GM19099 (cell line): ENCODE measurements around the gene USP5.

Experiments
- POLR2A ChIP-seq: IDR thresholded peaks from 3 replicates; pipeline ENCODE4 v1.6.1; 2011; ENCODE audit warnings: low read depth; ENCODE audit not compliant: insufficient read length; ENCODE audit errors: extremely low read depth

USP5 gene

GRCh38 chr12:6866163-6866919 is 14.4 kb downstream of the USP5 start:
- TF ChIP-seq POLR2A = no peak

DNA sequence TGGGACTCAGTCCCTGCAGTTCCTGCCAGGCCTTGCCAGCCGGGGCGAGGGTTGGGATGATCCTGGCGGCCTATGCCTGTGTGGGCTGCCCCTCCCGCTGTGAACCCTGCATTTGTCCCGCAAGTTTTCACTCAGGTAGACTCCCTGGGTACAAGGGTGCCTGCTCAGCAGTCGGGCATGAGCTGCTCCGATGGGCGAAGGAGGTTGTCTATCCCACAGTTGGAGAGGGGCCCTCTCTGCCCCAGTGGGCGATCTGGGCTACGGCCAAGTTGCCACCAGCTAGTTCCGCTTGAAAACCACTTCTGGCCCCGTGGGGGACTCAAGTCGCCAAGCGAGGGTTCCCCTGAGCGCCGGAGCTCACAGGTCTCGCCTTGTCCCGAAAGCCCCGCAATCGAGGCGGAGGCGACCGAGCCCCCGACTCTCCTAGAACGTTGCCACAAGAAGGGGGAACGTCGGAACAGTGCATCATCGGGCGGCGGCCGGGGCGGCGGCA is 15.0 kb downstream of the USP5 start:
- TF ChIP-seq POLR2A = no peak

DNA sequence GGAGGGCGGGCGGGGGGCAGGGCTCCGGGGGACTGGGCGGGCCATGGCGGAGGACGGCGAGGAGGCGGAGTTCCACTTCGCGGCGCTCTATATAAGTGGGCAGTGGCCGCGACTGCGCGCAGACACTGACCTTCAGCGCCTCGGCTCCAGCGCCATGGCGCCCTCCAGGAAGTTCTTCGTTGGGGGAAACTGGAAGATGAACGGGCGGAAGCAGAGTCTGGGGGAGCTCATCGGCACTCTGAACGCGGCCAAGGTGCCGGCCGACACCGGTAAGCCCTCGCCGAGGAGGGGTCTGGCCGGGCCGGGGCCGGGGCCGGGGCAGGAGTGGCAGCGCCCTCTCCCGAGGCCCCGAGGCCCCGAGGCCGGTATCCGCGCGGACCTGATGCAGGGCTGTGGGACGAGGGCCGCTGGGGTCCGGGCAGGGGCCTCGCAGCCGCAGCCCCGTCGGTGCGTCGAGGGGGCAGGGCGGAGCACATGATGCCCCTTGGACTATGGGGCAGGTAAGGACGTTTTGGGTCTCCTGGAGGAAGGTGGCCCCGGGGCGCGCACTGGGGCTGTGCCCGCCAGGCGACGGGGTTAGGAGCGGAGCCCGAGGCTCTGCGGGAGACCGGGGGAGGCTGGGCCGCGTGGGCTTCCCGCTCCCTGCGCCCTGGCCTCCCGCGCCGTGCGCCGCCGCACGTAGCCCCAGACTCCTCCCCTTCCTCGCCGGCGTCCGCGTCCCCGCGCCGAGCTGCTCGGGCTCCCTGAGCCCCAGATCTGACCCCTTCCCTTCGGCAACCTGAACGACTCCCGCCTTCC is 15.7 kb downstream of the USP5 start, which contains the start of gene TPI1:
Gene TPI1, plus strand, starts transcription at position 119 of the 798 bp plus-strand sequence. Its CDS starts 36 bp downstream, at position 155.
- TF ChIP-seq POLR2A = peak; percentile 98

- no peak for TF ChIP-seq POLR2A
These were observed 16.5 kb downstream of the USP5 start for GRCh38 chr12:6868211-6869048.

DNA sequence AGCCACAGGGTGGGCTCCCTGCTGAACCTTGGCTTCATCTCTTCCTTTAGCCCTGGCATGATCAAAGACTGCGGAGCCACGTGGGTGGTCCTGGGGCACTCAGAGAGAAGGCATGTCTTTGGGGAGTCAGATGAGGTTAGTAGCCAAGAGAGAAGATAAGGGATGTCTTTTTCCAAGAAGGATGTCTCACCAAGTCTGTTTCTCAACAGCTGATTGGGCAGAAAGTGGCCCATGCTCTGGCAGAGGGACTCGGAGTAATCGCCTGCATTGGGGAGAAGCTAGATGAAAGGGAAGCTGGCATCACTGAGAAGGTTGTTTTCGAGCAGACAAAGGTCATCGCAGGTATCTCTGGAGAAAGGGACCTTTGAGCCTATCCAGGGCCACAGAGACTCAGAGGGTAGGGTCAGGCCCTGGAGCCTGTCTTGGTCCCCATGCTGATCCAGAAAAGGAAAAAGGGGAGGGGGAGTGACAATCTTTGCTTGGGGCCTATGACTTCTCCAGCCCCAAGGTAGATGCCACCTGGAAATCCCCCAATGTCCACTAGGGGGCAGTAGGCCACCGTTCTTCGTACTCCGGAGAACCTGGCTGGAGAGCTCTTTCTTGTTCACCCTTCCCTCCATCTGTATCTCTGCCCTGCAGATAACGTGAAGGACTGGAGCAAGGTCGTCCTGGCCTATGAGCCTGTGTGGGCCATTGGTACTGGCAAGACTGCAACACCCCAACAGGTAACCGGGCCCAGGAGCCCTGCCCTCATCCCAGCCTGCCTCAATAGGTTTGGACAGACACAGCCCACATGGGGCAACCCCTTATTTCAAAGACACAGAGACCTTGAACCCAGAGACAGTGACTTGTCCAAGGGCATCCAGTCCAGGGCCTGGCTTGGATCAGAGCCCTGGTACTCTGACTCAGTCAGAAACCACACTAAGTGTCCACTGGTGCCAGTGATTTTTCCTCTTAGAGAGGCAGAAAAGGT is 17.4 kb downstream of the USP5 start:
- TF ChIP-seq POLR2A = no peak

DNA sequence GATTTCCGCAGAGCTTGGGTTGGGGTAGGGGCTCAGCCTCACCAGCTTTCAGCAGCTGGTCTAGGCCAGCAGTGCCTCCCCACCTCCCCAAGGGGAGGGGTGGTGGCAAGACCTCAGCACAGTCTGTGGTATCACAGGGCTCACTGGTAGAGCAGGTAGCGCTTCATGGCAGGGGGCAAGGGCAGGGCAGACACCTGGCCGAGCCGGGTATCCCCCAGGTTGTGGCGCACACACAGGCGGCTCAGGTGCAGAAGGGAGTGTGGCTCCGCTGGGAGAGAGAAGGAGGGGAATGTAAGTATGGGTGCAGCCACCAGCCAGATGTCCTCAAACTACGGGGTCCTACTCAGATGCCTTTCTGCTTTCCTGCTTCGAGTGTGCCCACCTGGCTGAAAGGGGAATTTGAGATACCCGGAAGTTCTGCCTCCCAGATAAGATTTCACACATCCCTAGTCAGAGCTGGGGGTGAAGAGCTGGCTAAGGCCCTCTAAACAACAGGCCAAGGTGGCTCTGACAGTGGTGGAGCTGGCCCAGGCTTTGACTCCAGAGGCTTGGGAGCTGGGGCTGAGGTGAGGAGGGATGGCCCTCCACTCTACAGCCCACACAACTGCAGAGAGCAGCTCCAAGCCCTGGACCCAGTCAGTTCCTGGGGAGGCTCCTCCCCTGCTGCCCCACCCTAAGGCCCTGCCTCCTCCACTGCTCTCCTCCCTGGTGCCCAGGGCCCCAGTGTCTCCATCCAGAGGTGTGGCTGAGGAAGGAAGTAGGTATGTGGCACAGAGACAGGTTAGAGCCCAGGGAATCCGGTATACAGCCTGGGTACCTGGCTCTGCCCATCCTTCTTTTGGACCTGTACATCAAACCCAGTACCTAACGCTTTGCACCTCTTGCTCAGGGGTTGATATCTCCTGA is 19.4 kb downstream of the USP5 start:
- TF ChIP-seq POLR2A = peak; percentile 39

DNA sequence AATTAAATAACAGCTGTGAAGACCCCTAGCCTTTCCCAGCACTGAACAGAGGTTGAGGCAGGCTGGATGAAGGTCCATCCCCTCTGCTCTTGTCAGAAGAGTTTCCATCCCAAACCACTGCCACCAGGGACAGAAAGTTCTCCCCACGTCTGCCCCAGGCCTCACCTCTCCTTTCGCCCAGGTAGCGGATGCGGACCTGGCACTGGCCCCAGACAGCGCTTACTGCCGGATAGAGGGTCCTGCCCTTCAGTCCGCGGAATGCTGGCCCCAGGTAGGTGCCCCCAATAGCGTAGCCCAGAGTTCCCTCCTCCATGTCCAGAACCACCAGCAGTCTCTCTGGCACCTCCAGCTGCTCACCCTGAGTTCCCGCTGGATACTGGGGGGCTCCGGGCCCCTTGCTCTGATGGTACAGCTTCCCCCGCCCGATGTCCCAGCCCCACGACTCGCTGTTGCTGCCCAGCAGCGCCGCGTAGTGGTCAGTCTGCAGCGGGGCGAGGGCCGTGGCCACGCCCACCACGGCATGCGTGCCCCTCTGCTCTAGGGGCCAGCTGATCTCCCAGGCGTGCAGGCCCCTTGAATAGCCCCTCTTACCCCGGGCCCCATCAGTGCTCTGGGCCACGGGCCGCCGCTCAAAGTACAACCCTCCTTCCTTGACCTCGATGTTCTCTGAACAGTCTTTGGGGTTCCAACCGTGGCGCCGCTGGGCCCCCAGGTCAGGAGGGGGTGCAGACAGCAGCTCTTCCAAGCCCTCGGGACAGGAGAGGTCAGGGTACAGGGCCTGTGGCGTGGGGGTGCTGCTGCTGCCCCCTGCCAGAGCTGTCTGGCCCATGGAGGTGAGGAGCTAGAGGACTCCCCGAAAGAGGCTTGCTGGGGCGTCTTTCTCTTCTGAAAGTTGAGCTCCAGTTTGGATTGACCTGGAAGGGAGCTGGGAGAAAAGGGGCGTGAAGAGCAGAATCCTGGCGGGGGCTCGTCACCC is 20.4 kb downstream of the USP5 start:
- peak; percentile 55 for TF ChIP-seq POLR2A

- no peak for TF ChIP-seq POLR2A
These were observed 21.4 kb downstream of the USP5 start, which contains the start of gene SPSB2 for GRCh38 chr12:6873094-6874014. TSS of gene SPSB2 (minus strand) at chr12:6873303. CDS start at chr12:6872901, 402 bp downstream.

DNA sequence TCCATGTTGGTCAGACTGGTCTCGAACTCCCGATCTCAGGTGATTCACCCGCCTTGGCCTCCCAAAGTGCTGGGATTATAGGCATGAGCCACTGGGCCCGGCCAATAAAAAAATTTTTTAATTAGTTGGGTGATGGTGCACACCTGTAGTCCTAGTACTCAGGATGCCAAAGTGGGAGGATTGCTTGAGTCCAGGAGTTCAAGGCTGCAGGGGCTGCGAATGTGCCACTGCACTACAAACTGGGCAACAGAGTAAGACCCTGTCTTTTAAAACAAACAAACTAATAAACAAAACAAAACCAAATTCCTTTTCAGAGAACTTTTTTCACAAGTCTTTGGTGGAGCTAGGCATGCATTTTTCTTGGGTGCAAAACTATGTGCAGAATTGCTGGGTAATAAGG is 31.3 kb downstream of the USP5 start:
- TF ChIP-seq POLR2A = no peak

- no peak for TF ChIP-seq POLR2A
These were observed 31.7 kb downstream of the USP5 start for GRCh38 chr12:6883683-6884082.

- TF ChIP-seq POLR2A = no peak
These were observed 32.6 kb downstream of the USP5 start for GRCh38 chr12:6884539-6884938.
